ENCODE data around the gene ZNF837.

Gene ZNF837

GRCh38 chr19:58367698-58368454, 13.0 kb downstream of the ZNF837 start:
- no peak for DNase-seq

- DNase-seq = no peak
These were observed 14.0 kb downstream of the ZNF837 start for GRCh38 chr19:58366585-58367430.

DNA sequence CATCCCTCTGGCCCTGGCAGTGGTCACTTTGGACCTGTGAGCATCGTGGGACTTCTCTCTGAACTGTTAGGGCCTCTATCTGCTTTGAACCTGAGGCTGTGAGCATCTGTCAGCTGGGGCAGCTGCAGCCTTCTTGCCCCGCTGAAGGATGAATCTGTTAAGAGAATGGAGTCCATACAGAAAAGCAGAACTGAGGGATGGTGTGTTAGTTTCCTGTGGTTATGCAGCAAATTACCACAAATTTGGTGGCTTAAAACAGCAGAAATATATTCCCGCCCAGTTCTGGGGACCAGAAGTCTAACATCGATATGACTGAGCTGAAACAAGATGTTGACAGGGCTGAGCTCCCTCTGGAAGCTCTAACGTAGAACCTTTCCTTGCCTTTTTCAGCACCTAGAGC, 16.7 kb downstream of the ZNF837 start:
- DNase-seq = no peak

DNA sequence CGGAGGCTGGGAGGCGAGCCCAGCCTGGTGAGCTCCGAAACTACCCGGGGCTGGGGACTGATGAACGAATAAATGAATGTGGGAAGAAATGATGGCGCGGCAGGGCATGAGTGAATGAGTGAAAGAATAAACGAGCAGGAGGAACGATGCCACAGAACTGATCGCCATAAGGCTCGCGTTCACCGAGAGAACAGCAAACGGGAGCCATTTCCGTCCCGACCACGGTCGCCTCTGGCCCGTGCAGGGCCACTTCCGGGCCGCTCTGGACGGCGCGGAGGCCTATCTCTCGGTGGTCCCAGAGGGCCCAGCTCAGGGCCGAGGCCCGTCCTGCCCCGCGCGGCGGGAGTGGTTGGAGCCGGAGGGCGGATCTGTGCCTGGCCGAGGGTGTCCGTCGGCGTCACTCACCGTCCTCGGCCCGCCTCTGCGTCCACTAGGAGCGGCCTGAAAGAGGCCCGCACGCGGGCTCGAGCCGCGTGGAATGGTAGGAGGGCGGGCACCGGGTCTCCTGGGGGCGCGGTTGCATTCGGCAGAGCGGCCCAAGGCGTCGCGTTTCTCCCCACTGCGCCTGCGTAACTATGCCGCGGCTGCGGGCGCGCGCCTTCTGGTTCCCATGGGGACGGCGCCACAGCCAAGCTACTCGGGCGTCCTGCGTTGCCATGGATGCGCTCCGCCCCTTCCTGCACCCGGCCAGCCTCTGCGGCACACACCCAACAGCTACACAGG, 18.4 kb downstream of the ZNF837 start, which contains the start of gene ZNF497:
Gene ZNF497, minus strand, starts transcription at position 480 of the 723 bp plus-strand sequence. CDS start 5,116 bp downstream, outside the sequence.
- peak; percentile 96 for DNase-seq

GRCh38 chr19:58361900-58362271, 18.9 kb downstream of the ZNF837 start:
- peak; percentile 51 for DNase-seq

DNA sequence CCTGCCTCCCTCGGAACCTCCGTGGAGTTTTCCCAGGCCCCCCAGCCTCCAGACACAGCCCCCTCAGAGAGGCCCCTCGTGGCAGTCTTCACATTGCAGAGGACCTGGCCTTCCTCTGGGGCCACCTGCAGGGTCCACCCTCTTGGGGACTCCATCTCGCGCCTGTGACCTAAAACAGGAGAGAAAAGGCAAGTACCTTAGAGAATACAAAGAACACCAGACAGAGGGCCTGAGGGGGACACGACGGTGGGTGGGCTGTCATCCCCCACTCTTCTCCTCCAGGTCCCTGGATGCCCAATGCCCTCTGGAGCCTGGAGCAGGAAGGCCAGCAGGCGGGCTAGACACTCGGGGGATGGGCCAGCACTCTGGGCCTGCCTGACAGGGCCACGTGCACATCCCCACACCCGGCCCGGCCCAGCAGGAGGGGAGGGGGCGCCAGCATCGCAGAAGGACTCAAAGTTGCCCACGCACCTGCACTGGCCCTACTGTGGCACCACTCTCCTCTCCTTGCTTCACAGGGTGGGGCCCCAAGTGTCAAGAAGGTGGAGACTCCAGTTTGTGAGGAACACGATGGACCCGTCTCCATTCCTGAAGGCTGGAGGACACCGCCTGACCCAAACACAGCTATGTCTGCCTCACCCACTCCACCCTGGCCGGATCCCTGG, 23.2 kb downstream of the ZNF837 start:
- DNase-seq = no peak

DNA sequence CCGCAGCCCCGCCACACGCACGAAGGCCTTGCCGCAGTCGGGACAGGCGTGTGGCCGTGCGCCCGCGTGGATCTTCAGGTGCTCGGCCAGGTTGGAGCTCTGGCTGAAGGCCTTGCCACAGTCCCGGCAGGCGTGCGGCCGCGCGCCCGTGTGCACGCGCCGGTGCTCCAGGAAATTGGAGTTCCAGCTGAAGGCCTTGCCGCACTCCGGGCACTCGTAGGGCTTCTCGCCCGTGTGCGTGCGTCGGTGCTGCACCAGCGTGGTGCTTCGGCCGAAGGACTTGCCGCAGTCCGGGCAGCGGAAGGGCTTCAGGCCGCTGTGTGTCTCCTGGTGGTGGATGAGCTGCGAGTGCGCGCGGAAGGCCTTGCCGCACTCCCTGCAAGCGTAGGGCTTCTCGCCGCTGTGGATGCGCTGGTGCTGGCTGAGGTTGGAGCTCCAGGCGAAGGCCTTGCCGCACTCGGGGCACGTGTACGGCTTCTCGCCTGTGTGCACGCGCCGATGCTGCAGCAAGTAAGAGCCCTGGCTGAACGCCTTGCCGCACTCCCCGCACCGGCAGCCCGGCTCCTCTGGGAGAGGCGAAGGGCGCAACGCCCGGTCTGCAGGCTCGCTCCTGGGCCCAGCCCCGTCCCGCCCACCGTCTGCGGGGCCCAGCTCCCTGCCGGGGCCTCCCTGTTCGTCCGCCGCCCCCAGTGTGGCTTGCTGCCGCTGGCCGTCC, 23.9 kb downstream of the ZNF837 start:
- DNase-seq = no peak

- DNase-seq = peak; percentile 33
These were observed 24.7 kb downstream of the ZNF837 start for GRCh38 chr19:58355908-58356765.

GRCh38 chr19:58355215-58355796, 25.5 kb downstream of the ZNF837 start:
- DNase-seq = no peak

GRCh38 chr19:58354478-58355030, 26.3 kb downstream of the ZNF837 start:
- DNase-seq = no peak

GRCh38 chr19:58353717-58354477, 26.9 kb downstream of the ZNF837 start:
- DNase-seq = no peak

DNA sequence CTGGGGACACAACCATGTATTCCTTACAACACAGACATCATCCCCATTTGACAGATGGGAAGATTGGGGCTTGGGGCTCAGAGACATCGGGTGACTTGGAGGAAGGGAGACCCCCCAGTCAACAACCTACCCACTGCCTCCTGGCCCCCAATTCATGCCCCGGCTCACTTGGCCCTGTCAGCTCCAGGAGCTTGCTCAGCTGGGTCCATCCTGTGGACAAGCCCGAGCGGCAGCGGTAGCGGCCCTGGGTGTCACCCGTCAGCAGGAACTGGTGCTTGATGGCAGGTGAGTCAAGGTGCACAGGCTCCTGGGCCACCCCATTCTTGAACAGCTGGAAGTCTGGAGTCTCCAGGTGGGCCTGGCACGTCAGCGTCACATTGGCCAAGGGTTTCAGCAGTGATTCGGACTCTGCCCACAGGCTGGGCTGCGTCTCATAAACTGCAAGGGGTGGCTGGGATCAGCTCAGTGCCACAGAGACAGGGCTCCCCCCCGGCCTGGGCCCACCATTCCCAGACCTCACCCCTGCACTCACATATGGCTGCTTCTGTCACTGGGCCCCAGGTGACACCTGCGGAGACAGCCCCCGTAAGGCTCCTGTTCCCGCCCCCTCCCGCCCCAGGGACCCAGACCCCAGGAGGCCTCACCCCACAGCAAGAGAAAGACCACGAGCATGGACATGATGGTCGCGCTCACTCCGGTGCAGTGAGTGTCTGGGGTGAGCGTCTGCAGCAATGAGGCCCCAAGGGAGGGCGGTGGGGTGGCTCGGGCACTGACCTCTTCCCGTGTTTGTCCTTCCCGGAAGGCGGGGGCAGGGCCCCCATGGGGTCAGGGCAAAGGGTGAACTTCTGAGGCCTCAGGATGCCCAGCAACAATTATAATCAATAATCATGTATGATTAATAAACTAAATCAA, 27.8 kb downstream of the ZNF837 start, which contains the start of gene A1BG:
Gene A1BG, minus strand, starts transcription at position 733 of the 912 bp plus-strand sequence. Its CDS starts 55 bp downstream, at position 678.
- no peak for DNase-seq

DNA sequence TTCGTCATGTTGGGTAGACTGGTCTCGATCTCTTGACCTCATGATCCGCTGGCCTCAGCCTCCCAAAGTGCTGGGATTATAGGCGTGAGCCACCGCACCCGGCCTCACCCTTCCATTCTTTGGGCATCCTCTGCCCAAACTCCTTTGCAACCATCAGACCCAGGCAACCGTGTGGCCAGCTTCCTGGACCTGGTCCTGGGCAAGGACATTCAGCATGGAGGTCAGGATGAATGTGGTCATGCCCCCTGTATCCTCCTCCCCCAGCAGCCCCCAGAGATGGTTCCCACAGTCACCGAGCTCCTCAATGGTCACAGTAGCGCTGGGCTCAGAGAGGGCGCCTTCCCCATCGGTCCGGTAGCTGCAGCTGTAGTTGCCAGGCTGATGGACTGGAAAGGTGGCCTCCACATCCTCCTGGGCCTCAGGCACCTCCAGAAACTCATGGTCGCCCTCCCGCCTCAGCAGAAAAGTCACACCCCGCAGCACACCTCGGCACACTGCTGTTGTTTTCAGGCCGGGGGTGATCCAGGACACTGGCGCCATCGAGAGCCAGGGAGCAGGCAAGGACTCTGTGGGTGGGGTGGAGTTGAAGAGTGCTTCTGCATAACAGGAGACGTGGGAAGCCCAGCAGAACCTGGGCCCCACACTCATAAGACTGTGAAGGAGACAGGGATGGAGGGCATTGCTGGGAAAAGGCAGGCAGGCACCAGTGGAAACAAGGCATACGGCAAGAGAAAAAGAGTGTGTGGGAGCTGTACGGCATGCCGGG, 28.7 kb downstream of the ZNF837 start:
- DNase-seq = no peak

- DNase-seq = no peak
These were observed 29.3 kb downstream of the ZNF837 start for GRCh38 chr19:58351558-58351878.

- DNase-seq = no peak
These were observed 29.8 kb downstream of the ZNF837 start for GRCh38 chr19:58350871-58351557.

- no peak for DNase-seq
These were observed 30.6 kb downstream of the ZNF837 start for GRCh38 chr19:58350001-58350861.

Measured in stimulated activated CD4-positive, alpha-beta T cell treated with anti-CD3 and anti-CD28 coated beads, Interleukin-12 subunit alpha, Interleukin-12 subunit beta, amount 100 ng/mL, for 4 hours (primary cell).